Measurements from ENCODE around the gene SLC8A1. TPM values are rescaled to one million over a fixed set of nuclear protein-coding genes. Genes with fewer than 3 reads are reported as not detected.

SLC8A1 gene
- total RNA-seq, 1 donor from 2014 or later = 4.2 TPM

DNA sequence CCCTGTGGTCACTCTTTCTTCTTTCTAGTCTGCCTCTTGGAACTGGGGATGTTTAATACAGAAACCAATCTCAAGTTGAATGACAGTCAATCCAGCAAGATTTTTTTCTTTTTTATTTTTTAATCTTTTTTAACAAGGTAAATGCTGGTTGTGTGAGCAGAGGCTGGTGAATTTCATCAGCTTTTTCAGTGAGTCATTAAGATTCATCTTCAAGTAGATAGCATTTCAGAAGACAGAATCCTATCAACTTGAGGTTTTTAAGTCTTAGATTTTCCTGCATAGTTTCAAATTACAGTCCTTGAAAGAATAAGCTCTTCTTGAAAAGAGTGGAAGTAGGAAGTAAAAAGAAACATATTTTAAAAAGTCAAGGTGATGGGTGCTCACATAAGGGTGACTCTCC is 12.4 kb downstream of the SLC8A1 start:
- Mint-ChIP-seq H3K36me3 (ENCODE audit: low read depth) (no peaks in the 10 kb centered on the region), H3K27me3 (ENCODE audit: low read depth) (no peaks in the 10 kb centered on the region), H3K4me3 (no peak overlapping the region), H3K27ac (ENCODE audit: unreplicated experiment) (no peak overlapping the region), H3K9me3 (peaks cover 5% of the 10 kb centered on the region), H3K4me1 (no peaks in the 10 kb centered on the region)
- no peak for DNase-seq (ENCODE audit: low read depth, low spot score)
- no peak for TF ChIP-seq CTCF (conservative IDR thresholded peaks at IDR 0.05)

DNA sequence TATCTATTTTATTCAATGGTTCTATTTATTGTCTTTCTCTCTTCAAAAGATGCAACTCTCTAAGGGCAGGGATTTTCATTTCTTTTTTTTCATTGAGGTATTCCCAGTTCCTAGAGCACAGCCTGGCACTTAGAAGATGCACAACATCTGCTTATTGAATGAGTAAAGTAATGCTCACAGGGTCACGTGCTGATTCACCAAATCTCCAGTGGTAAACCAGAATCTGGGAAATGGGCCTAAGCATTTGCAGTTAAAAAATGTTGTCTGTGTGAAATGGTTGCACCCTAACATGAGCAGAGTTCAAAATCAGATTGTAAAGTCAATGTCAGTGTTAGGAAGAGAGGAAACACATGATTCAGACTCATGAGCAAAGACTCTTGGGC is 15.8 kb downstream of the SLC8A1 start:
- Mint-ChIP-seq H3K4me1 (no peaks in the 10 kb centered on the region), H3K36me3 (ENCODE audit: low read depth) (no peaks in the 10 kb centered on the region), H3K27ac (ENCODE audit: unreplicated experiment) (no peak overlapping the region), H3K27me3 (ENCODE audit: low read depth) (no peaks in the 10 kb centered on the region), H3K4me3 (no peak overlapping the region), H3K9me3 (peaks cover 5% of the 10 kb centered on the region)
- no peak for DNase-seq (ENCODE audit: low read depth, low spot score)
- TF ChIP-seq CTCF (conservative IDR thresholded peaks at IDR 0.05) = no peak

DNA sequence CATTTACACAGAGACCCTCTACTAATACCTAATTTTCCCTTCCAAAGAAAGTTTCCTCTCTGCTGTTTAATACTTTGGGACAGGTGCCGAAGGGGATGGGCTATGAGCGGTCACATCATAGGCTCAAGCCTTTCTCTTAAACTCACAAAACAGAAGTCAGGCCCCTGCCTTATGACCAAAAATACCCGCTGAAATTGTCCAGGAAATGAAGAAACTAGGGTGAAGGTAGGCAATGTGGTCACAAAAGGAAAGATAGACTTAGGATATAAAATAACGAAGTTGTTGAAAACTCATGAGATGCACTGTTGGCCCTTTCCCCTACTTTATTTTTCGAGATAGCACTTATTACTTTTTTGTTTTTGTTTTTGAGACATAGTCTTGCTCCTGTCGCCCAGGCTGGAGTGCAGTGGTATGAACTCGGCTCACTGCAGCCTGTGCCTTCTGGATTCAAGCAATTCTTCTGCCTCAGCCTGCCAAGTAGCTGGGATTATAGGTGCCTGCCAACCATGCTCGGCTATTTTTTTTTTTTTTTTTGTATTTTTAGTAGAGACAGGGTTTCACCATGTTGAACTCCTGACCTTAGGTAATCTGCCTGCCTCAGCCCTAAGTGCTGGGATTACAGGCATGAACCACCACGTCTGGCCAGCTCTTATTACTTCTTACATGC is 16.3 kb downstream of the SLC8A1 start:
- H3K27ac Mint-ChIP-seq (ENCODE audit: unreplicated experiment) = no peak overlapping the region

GRCh38 chr2:40434731-40435271 is 17.1 kb downstream of the SLC8A1 start:
- H3K4me1 Mint-ChIP-seq = no peaks in the 10 kb centered on the region
- no peaks in the 10 kb centered on the region for H3K36me3 Mint-ChIP-seq (ENCODE audit: low read depth)
- H3K27ac Mint-ChIP-seq (ENCODE audit: unreplicated experiment) = no peak overlapping the region
- H3K4me3 Mint-ChIP-seq = no peak overlapping the region
- H3K27me3 Mint-ChIP-seq (ENCODE audit: low read depth) = no peaks in the 10 kb centered on the region
- H3K9me3 Mint-ChIP-seq = no peaks in the 10 kb centered on the region
- DNase-seq (ENCODE audit: low read depth, low spot score) = no peak
- no peak for TF ChIP-seq CTCF (conservative IDR thresholded peaks at IDR 0.05)

More for the DNA sequence above, 16.3 kb downstream of the SLC8A1 start:
- no peaks in the 10 kb centered on the region for H3K36me3 Mint-ChIP-seq (ENCODE audit: low read depth)
- no peak for DNase-seq (ENCODE audit: low read depth, low spot score)
- TF ChIP-seq CTCF (conservative IDR thresholded peaks at IDR 0.05) = no peak
- no peaks in the 10 kb centered on the region for H3K4me1 Mint-ChIP-seq
- no peaks in the 10 kb centered on the region for H3K27me3 Mint-ChIP-seq (ENCODE audit: low read depth)
- H3K4me3 Mint-ChIP-seq = no peak overlapping the region
- peaks cover 3% of the 10 kb centered on the region for H3K9me3 Mint-ChIP-seq

GRCh38 chr2:40433736-40434135 is 18.2 kb downstream of the SLC8A1 start:
- H3K4me1 Mint-ChIP-seq = no peaks in the 10 kb centered on the region
- no peaks in the 10 kb centered on the region for H3K27me3 Mint-ChIP-seq (ENCODE audit: low read depth)
- no peak for TF ChIP-seq CTCF (conservative IDR thresholded peaks at IDR 0.05)
- no peaks in the 10 kb centered on the region for H3K9me3 Mint-ChIP-seq
- no peak overlapping the region for H3K27ac Mint-ChIP-seq (ENCODE audit: unreplicated experiment)
- DNase-seq (ENCODE audit: low read depth, low spot score) = no peak
- no peaks in the 10 kb centered on the region for H3K36me3 Mint-ChIP-seq (ENCODE audit: low read depth)
- H3K4me3 Mint-ChIP-seq = no peak overlapping the region

Measured in neural crest cell (in vitro differentiated cells).